ENCODE data around the gene ORC2. TPM values are rescaled to one million over a fixed set of nuclear protein-coding genes. Genes with fewer than 3 reads are reported as not detected.

ORC2 gene
- total RNA-seq, 4 donors from 2014 or later = 6.2 to 22.5 (median 12.9) TPM

DNA sequence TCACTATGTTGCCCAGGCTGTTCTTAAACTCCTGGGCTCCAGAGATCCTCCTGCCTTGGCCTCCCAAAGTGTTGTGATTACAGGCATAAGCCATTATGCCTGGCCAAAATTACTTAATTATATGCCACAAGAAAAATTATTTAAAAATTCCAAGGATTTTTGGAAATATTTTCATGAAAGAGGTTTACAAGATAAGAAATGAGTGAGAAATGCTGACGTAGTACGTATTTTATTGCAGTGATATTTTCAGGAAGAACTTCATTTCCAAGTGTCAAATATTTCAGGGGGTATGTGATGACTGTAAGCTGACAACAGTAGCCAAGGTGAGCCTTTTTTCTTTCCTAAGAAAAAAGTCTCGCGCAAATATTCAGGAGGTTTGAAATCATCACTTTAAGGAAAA, 53.5 kb downstream of the ORC2 start:
- no peak for DNase-seq
- H3K27ac ChIP-seq = no peak overlapping the region
- no peak overlapping the region for H3K4me3 ChIP-seq
- H3K36me3 ChIP-seq = peaks cover 2 to 95% (median 24%) of the 10 kb centered on the region in 3 donors
- H3K27me3 ChIP-seq = no peaks in the 10 kb centered on the region
- WGBS, 2 donors = 93 to 94% methylated on average over 4 of the region's 4 CpGs
- no peak for TF ChIP-seq CTCF (IDR thresholded peaks at IDR 0.05)
- TF ChIP-seq POLR2A (IDR thresholded peaks at IDR 0.05) = no peak
- intact Hi-C loops (cut with DNase I) = loop anchor here (10.0 kb wide), 1 partner anchor 265 kb away; no protein-coding TSS in a partner anchor
- H3K4me1 ChIP-seq = no peaks in the 10 kb centered on the region
- no peaks in the 10 kb centered on the region for H3K9me3 ChIP-seq

DNA sequence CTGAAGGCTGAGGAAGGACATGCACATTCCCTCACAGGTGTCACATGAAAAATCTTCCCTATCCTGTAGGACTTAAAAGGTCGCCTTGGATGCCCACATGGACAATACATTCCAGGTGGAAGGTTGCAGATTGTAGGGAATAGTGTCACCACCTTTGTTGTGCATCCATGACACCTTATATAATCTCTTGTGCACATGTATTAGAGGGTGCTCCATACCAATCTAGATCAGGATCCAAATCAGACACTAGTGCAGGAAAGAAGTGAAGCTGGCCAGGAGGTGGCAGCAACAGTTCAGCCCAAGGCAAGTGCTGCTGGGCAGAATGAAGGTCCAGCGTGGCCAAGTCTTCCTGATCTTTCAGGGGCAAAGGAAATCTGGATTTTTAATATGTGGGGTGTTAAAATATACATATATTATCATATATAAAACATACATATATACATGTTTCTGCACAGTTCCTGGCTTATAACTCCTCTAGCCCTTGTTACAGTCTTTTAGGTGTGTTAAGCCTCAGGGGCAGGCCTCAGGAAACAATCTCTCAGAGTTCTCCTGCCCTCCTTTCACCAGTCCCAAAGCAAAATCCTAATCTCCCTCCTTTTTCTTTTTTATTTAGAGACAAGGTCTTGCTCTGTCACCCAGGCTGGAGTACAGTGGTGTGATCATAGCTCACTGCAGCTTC, 57.7 kb downstream of the ORC2 start:
- H3K4me1 ChIP-seq = no peaks in the 10 kb centered on the region
- no peaks in the 10 kb centered on the region for H3K27me3 ChIP-seq
- 46 to 49% methylated on average over 2 of the region's 2 CpGs for WGBS, 2 donors
- peaks cover 0 to 88% (median 4%) of the 10 kb centered on the region in 3 donors for H3K36me3 ChIP-seq
- no peaks in the 10 kb centered on the region for H3K9me3 ChIP-seq
- intact Hi-C loops (cut with DNase I) = loop anchor here (10.0 kb wide), 1 partner anchor 269 kb away; no protein-coding TSS in a partner anchor
- no peak for DNase-seq
- TF ChIP-seq POLR2A (IDR thresholded peaks at IDR 0.05) = no peak
- TF ChIP-seq CTCF (IDR thresholded peaks at IDR 0.05) = peak; percentile 43 to 70 (median 55)
- H3K4me3 ChIP-seq = no peak overlapping the region
- H3K27ac ChIP-seq = no peak overlapping the region

DNA sequence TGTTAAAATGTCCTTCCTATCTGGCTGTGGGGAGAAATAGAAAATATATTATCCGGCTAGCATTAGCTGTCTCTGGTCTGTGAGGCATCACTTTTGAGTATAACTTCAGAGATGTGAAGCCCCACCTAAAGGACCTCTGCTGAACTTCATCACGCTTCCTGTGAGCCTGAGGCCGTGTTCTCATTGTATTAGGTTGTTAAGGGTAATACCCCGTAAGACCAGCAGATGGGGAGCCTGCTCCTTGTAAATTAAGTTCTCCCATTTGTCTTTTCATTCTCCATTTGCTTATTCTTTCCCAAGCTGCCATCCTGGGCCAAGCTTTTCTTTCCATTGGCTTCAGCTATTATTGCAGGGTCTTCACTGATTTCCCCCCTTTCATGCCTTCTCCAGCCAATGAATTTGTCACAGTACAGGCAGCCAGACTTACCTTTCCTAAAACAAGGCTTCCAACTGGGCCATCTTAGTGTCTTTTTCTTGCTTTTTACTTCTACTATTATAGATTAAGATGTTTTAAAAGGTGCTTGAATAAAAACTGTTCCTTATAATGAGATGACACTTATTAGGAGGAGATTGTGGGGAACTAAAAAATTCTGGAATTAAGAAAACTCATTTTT, 61.9 kb downstream of the ORC2 start:
- peak; percentile 9 for DNase-seq
- WGBS, 2 donors = 0 to 8% methylated on average over 4 of the region's 4 CpGs

DNA sequence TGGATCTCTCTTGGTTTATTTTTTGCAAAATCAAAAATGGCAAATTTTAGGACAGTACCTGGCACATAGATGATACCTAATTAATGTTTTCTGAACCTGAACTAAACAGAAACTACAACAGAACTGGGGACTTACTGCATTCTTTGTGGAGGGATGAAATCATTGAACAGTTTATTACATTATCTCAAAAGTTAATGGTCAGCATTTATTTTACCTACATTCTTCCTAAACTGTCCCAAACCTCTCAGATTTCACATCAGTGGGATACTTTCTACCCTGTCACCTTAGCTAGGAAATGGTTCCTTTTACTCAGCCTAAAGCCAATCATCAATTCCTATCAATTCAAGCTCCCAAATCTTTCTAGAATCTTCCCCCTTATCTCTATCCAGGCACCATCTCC, 64.0 kb downstream of the ORC2 start:
- H3K36me3 ChIP-seq = peaks cover 0 to 93% (median 14%) of the 10 kb centered on the region in 3 donors
- no peaks in the 10 kb centered on the region for H3K27me3 ChIP-seq
- H3K4me3 ChIP-seq = no peak overlapping the region
- no peak overlapping the region for H3K27ac ChIP-seq
- TF ChIP-seq CTCF (IDR thresholded peaks at IDR 0.05) = no peak
- no peak for TF ChIP-seq POLR2A (IDR thresholded peaks at IDR 0.05)
- DNase-seq = no peak
- H3K4me1 ChIP-seq = no peaks in the 10 kb centered on the region
- intact Hi-C loops (cut with DNase I) = no loop called here
- H3K9me3 ChIP-seq = no peaks in the 10 kb centered on the region

More for the DNA sequence above, 61.9 kb downstream of the ORC2 start:
- Histone ChIP-seq H3K36me3 (peaks cover 0 to 92% (median 7%) of the 10 kb centered on the region in 3 donors), H3K4me1 (no peaks in the 10 kb centered on the region), H3K27me3 (no peaks in the 10 kb centered on the region), H3K27ac (no peak overlapping the region), H3K9me3 (no peaks in the 10 kb centered on the region), H3K4me3 (no peak overlapping the region)
- intact Hi-C loops (cut with DNase I) = loop anchor here (5.0 to 10.0 kb wide), 2 partner anchors 176 to 273 kb away; no protein-coding TSS in a partner anchor
- no peak for TF ChIP-seq POLR2A (IDR thresholded peaks at IDR 0.05)
- TF ChIP-seq CTCF (IDR thresholded peaks at IDR 0.05) = peak; percentile 66 to 88 (median 84)

Data from esophagus squamous epithelium (tissue), 5 donors.